ENCODE measurements around the gene KIF2C. TPM values are rescaled to one million over a fixed set of nuclear protein-coding genes. Genes with fewer than 3 reads are reported as not detected.
"Not testable (repeated sequence)": the region's sequence is repeated elsewhere in the genome, so short reads cannot be mapped to it uniquely, and the experiment has no call there.

Gene KIF2C
- total RNA-seq, 1 donor from 2014 or later = 3.5 TPM

DNA sequence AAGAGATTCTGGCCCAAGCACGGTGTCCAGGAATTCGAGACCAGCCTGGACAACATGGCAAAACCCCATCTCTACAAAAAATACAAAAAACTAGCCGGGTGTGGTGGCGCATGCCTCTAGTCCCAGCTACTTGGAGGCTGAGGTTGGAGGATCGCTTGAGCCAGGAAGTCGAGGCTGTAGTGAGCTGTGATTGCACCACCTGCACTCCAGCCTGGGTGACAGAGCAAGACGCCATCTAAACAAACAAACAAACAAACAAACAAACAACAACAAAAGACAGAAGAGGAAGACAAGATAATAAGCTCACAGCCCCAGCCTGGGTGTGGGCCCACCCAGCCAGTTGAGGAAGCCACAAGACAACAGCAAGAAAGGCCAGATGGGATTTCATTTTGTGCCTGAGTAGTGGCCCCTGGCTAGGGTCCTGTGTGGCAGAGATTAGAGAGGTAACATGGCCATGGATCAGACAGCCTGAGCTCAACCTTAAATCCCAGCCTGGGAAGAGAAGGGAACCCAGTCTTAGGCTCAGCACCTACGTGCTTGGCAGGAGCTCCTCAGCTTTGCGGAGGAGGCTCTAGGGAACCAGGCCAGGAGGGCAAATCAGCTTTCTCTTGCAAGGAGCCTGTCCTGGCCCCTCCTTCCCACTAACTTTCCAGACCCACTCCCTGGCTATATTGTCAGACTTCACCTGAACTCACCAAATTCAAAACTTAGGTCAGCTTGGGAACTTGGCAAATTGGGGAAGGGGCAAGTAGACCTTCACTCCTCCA lies 53.3 kb downstream of the KIF2C start:
- no peak for DNase-seq (ENCODE audit: low spot score)

- DNase-seq (ENCODE audit: low spot score) = not testable (repeated sequence)
These were observed 58.2 kb downstream of the KIF2C start for GRCh38 chr1:44797886-44798285.

DNA sequence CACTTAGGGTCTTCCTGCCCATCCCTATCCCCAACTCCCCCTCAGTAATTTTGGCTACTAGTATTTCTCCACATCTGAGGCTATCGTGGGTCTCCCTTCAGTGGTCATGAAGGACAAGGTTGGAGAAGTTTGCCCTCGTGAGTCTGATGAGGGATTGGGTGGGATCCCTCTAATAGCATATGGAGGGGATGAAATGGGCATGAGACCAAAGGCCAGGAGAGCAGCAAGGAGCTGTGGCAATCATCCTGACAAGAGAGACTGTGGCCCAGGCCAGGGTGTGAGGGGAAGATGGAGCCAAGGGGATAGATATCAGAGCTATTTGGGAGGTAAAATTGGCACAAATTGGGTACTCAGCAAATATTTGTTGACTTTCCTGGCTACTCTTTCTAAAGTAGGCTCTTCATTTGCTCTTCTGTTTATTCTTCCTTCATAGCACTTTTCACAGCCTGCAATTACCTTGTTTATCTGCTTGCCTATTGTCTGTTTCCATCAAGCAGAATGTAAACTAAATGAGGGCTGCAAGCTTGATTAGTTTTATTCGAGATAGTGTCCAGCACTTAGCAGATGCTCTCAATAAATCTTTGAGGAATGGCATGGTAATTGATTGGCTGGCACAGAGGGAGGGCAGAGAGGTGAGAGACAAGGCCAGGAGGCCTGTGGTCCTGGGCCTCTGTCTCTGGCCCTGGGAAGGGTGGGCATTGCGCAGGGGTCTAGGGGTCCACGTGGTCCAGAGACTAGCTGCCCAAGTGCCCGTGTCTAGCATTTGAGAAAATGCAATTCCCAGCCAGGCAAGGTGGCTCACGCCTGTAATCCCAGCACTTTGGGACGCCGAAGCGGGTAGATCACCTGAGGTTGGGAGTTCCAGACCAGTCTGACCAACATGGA lies 59.1 kb downstream of the KIF2C start:
- no peak for DNase-seq (ENCODE audit: low spot score)

DNA sequence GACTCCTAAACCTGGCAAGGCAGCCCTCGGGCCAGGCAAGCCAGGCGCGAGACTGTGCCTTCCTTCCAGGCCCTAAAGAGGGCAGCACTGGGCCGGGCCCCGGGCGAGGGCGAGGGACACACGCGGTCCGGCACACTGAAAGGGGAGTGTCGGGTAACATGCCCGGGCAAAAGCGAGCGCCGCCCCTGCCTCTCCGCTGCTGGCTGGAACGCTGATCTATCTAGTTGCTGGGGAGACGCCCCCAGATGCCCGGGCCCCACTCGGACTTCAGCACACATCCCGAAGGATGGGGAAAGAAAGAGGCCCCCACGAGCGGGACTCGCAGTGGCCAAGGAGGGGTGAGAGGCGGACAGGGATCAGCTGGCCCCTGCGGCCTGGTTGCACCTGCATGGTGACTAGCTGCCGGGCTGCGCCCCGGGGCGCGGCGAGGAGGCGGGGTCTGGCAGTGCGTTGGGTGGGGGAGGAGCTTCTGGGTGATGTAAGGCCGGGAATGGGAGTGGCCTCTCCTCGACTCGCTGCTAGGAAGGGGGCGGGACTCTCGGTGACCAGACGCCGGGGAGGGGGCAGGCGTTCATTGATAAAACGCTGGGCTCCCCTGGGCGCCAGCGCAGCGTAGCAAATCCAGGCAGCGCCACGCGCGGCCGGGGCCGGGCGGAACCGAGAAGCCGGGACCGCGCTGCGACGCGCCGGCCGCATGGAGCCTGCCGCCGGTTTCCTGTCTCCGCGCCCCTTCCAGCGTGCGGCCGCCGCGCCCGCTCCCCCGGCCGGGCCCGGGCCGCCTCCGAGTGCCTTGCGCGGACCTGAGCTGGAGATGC lies 60.3 kb downstream of the KIF2C start, which contains the start of gene PLK3:
Gene PLK3 (plus strand): TSS at position 608 of the 815 bp plus-strand sequence. CDS start 87 bp downstream, at position 695.
- peak; percentile 99 for DNase-seq (ENCODE audit: low spot score)

DNA sequence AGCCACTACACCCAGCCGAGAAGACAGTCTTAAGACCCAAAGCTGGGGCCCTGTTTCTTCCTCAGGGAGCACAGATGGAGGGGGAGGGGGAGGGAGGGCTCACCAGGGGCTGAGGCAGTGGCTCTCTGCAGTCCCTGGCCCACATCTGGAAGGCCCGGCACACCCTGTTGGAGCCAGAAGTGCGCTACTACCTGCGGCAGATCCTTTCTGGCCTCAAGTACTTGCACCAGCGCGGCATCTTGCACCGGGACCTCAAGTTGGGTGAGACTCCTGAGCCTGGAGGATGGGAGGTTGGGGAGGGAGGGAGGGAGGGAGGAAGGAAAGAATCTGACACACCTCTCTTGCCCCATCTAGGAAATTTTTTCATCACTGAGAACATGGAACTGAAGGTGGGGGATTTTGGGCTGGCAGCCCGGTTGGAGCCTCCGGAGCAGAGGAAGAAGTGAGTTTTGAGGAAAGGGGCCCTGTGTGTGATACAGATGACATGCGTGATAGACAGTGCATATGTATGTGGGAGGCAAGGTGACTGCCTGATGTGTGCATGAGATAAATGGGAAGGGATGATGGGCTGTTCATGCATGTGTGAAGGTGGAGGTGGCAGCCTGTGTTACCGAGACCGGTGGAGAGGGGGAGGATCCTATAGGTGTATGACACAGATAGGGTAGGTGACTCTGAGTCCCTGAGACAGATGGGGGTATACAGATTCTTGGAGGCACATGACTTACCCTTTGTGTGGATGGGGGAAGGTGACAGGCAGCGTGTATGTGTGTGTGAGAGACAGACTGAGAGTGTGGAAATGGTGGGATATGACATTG lies 62.1 kb downstream of the KIF2C start:
- DNase-seq (ENCODE audit: low spot score) = no peak

DNA sequence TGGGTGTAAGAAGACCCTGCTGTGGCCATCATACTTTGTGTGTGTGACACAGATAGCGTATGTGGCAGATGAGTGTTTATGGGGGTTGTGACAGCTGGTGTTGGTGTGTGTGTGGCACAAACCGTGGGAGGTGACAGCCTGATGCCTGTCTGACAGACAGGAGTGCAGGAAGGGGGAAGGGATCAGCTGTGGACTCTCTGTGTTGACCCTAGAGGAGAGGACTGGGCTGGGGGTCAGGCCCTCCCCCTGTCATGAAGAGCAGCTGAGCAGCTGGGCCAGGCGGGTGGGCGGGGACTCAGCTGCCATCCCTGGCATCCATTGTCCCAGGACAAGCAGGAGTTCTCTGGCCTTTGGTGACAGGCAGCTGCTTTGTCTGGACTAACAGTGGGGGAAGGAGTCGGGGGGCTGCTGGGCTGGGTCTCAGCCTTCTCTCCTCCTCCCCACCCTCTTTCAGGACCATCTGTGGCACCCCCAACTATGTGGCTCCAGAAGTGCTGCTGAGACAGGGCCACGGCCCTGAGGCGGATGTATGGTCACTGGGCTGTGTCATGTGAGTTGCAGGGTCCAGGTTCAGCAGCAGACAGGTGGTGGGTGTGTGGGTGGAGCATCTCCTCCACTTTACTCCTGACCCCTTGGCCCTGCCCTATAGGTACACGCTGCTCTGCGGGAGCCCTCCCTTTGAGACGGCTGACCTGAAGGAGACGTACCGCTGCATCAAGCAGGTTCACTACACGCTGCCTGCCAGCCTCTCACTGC lies 62.8 kb downstream of the KIF2C start:
- DNase-seq (ENCODE audit: low spot score) = no peak

DNA sequence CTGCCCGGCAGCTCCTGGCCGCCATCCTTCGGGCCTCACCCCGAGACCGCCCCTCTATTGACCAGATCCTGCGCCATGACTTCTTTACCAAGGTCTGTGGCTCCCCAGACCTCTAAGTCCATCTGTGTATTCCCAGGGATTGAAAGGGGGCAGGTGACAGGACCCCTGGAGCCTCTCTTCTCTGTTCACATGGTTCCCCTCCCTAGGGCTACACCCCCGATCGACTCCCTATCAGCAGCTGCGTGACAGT lies 63.4 kb downstream of the KIF2C start:
- DNase-seq (ENCODE audit: low spot score) = no peak

DNA sequence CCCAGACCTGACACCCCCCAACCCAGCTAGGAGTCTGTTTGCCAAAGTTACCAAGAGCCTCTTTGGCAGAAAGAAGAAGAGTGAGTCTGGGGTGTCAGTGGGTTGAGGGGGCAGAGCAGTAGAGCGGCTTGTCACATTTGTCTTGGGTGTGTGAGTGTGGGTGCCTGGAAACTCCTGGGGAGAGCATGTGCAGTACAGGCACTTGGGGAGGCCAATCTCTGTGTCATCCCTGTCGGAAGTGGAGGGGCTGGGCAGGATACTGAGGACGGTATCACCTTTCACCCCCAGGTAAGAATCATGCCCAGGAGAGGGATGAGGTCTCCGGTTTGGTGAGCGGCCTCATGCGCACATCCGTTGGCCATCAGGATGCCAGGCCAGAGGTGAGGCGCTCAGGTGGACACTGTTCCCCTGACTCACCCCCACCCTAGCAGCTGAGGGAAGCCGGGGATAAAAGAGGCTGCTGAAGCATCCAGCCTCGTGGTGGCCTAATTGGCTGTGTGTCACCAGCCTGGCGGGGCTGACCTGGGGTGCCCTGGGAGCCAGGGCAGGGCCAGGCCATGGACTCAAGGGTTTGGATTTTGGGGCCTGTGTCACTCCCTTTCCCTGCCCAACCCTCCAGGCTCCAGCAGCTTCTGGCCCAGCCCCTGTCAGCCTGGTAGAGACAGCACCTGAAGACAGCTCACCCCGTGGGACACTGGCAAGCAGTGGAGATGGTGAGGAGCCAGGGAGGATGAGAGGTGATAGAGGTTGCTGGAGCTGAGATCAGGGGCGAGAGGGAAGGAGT lies 63.9 kb downstream of the KIF2C start:
- no peak for DNase-seq (ENCODE audit: low spot score)

DNA sequence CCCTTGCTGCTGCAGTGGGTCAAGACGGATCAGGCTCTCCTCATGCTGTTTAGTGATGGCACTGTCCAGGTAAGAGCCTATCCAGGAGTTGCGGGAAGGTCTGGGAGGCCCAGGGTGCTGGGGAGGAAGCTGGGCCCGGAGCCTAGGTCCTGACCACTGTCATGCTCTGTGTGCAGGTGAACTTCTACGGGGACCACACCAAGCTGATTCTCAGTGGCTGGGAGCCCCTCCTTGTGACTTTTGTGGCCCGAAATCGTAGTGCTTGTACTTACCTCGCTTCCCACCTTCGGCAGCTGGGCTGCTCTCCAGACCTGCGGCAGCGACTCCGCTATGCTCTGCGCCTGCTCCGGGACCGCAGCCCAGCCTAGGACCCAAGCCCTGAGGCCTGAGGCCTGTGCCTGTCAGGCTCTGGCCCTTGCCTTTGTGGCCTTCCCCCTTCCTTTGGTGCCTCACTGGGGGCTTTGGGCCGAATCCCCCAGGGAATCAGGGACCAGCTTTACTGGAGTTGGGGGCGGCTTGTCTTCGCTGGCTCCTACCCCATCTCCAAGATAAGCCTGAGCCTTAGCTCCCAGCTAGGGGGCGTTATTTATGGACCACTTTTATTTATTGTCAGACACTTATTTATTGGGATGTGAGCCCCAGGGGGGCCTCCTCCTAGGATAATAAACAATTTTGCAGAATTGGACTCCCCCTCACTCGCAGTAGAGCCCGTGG lies 65.8 kb downstream of the KIF2C start:
- DNase-seq (ENCODE audit: low spot score) = no peak

DNA sequence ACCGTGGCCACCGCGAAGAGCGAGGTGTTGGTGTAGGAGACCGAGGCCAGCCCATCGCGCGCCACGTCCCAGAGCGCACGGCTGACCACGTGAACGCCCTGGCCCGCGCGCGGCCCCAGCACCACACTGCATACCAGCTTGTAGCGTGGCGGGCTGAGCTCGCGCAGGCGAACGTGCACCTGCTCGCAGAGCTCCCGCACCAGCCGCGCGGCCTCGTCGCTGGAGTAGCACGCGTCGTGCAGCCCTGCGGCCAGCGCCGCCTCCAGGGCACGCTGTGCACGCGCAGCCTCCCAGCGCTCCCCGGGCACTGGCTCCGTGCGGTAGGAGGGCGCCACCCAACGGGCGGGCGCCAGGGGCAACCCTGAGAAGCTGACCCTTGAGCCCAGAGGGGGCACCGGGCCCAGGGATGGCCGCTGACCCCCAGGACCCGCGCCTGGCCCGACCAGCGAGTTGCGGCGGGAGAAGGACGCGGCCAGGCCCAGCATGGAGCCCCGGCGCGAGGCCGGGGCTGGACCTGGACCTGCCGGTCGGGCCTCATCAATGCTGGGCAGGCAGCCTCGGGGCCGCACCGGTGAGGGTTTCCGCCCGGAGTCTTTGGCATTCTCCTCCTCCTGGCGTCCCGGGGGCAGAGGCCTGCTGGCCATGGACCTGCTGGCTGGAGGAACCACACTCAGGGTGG lies 66.5 kb downstream of the KIF2C start:
- no peak for DNase-seq (ENCODE audit: low spot score)

DNA sequence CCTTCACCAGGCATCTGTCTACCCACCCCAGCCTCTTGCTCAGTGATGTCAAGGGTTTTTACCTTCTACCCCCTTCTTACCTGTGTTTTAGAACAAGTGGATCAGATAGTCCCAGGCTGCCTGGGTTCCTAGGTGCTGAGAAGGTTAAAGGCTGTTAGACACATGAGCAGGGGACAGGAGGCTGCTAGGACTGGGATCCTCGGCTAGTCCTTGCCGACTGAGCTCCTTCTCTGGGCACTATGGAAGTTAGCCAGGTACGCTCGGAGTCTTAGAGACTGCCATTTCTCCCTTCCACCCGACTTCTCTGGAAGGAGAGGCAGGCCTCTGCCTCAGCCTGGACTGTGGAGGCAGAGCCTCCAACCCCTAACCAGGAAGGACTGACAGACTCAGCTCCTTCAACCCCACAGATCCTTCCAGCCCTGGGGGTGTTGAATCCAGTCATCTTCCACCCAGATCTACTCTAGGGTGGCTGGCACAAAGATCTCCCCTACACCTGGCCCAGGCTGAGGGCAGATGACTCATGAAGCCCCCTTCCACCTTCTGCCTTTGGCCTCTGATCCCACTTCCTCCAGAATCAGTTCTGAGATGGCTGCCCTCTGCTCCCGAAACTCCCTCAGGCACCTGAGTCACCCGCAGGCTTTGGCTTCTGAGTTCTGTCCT lies 67.2 kb downstream of the KIF2C start, which contains the start of gene DYNLT4:
Gene DYNLT4 (minus strand): TSS at position 648 of the 660 bp plus-strand sequence. CDS start 683 bp downstream, outside the sequence.
- DNase-seq (ENCODE audit: low spot score) = no peak

DNA sequence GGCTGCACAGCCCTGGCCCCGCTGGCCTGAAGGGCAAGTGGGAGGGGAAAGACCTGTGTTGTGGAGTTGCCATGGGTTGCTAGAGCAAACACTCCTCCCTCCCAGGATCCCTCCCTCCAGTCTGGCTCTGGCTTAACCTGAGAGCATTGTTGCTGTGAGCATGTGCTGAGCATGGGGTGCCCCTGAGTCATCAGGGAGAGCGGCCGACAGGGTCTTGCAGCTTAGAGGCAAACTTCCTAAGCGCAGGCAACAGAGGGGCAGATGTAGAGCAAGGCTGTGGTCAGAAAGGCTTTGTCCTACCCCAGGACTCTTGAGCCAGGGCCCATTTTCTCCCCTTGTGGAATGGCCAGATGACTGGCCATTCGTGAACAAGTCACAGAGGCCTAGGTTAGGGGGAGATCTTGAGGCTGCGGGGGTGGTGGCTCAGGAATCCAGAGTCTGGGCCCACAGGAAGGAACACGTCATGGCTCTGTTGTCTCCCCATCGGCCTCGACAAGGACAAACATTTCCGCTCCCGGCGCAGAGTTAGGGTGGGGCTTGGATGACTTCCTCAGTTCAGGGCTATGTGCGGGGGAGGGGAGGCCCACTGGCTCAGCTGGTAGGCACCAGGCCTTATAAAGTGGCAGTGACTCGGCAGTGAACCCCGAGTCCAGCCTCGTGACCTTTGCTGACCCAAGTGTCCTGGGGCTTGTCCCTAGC lies 67.9 kb downstream of the KIF2C start:
- peak; percentile 98 for DNase-seq (ENCODE audit: low spot score)

GRCh38 chr1:44808063-44808937 lies 68.7 kb downstream of the KIF2C start, which contains the start of gene BTBD19:
TSS of gene BTBD19 (plus strand) at chr1:44808523. CDS start at chr1:44808821, 298 bp downstream.
- DNase-seq (ENCODE audit: low spot score) = peak; percentile 83

- no peak for DNase-seq (ENCODE audit: low spot score)
These were observed 69.6 kb downstream of the KIF2C start for GRCh38 chr1:44808938-44809917.
